ENCODE measurements around the gene ZSWIM6. TPM values are rescaled to one million over a fixed set of nuclear protein-coding genes. Genes with fewer than 3 reads are reported as not detected.

The ZSWIM6 gene
- polyA plus RNA-seq, 1 experiment = 11.1 TPM

DNA sequence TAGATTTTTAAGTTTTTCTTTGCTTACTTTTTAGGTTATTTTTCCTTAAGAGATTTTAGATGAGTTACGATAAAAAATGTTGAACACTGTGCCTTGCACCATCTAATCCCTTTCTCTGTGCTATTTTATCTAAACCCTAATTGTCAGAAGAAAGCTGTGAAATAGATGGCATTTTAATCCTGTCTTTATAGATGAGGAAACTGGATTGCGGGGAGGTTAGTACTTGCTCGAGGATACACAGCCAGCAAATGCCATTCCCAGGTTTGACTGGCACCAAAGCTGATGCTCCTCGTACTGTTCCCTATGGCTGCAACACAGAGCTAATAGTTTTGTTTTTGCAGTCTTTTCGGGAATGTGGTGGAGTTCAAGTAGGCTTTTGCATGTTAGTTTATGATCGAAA, 82.7 kb downstream of the ZSWIM6 start:
- Histone ChIP-seq H3K36me3 (ENCODE audit: control insufficient read depth, insufficient read depth, low read length) (no peaks in the 10 kb centered on the region), H3K27me3 (ENCODE audit: control insufficient read depth, insufficient read depth, low read length) (no peaks in the 10 kb centered on the region), H3K4me3 (ENCODE audit: low read depth, low read length) (no peak overlapping the region)
- no peak for DNase-seq (ENCODE audit: low read depth)
- ChIA-PET POLR2A (no interaction called here), CTCF (interaction anchor here (1.3 kb wide), 1 partner anchor 13 kb away, joined by 4 read pairs; no protein-coding TSS in a partner anchor)
- TF ChIP-seq, protein P1, sequence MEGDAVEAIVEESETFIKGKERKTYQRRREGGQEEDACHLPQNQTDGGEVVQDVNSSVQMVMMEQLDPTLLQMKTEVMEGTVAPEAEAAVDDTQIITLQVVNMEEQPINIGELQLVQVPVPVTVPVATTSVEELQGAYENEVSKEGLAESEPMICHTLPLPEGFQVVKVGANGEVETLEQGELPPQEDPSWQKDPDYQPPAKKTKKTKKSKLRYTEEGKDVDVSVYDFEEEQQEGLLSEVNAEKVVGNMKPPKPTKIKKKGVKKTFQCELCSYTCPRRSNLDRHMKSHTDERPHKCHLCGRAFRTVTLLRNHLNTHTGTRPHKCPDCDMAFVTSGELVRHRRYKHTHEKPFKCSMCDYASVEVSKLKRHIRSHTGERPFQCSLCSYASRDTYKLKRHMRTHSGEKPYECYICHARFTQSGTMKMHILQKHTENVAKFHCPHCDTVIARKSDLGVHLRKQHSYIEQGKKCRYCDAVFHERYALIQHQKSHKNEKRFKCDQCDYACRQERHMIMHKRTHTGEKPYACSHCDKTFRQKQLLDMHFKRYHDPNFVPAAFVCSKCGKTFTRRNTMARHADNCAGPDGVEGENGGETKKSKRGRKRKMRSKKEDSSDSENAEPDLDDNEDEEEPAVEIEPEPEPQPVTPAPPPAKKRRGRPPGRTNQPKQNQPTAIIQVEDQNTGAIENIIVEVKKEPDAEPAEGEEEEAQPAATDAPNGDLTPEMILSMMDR (IDR thresholded peaks at IDR 0.05; ENCODE audit: insufficient read depth, low read depth, low read length) = no peak

DNA sequence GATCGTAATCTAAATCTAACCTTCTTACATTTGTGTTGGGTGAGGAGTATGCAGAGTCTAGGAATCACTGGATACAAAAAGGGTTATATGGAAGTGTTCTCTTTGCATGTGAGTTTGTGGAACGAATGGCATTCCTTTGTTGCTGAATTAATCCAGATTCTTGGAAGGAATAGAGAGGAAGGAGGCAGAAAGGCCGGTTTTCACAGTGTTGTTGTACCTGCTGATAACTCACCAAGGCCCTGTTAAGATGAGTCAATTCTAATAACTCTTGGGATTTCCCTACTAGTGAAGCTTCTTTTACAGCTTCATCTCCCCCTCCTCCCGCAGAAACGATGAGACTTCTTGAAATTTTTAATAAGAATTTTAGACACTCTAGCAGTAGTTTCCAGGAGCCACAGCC, 84.0 kb downstream of the ZSWIM6 start:
- CTCF ChIA-PET = no interaction called here
- no peak for DNase-seq (ENCODE audit: low read depth)
- Histone ChIP-seq H3K27me3 (ENCODE audit: control insufficient read depth, insufficient read depth, low read length) (no peaks in the 10 kb centered on the region), H3K36me3 (ENCODE audit: control insufficient read depth, insufficient read depth, low read length) (no peaks in the 10 kb centered on the region), H3K4me3 (ENCODE audit: low read depth, low read length) (no peak overlapping the region)
- TF ChIP-seq, protein P1 (IDR thresholded peaks at IDR 0.05; ENCODE audit: insufficient read depth, low read depth, low read length) = no peak
- POLR2A ChIA-PET = no interaction called here

DNA sequence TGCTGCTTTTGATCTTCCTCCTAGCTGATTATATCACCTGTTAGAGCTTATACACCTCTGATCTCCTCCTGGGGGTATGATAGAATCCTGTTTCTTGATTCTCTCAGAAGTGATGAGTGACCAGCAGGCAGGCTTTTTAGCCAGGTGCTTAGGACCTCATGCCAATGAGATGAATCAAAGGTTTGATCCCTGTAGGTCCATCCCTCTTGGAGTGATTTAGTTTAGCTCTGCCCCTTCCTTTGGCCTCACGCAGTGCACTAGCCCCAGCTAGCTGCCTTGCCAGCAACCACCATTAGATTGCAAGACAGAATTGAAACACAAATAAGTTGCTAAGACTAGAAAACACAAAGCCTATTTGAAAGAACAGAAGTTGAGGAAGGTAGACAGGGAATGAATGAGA, 84.4 kb downstream of the ZSWIM6 start:
- ChIA-PET POLR2A (no interaction called here), CTCF (no interaction called here)
- Histone ChIP-seq H3K36me3 (ENCODE audit: control insufficient read depth, insufficient read depth, low read length) (no peaks in the 10 kb centered on the region), H3K4me3 (ENCODE audit: low read depth, low read length) (no peak overlapping the region), H3K27me3 (ENCODE audit: control insufficient read depth, insufficient read depth, low read length) (no peaks in the 10 kb centered on the region)
- no peak for DNase-seq (ENCODE audit: low read depth)
- TF ChIP-seq, protein P1 (IDR thresholded peaks at IDR 0.05; ENCODE audit: insufficient read depth, low read depth, low read length) = no peak

- H3K27me3 ChIP-seq (ENCODE audit: control insufficient read depth, insufficient read depth, low read length) = no peaks in the 10 kb centered on the region
- no peak for DNase-seq (ENCODE audit: low read depth)
- POLR2A ChIA-PET = no interaction called here
- no peak overlapping the region for H3K4me3 ChIP-seq (ENCODE audit: low read depth, low read length)
- CTCF ChIA-PET = no interaction called here
- TF ChIP-seq, protein P1 (IDR thresholded peaks at IDR 0.05; ENCODE audit: insufficient read depth, low read depth, low read length) = no peak
- H3K36me3 ChIP-seq (ENCODE audit: control insufficient read depth, insufficient read depth, low read length) = no peaks in the 10 kb centered on the region
Measured at GRCh38 chr5:61417340-61417739, 85.3 kb downstream of the ZSWIM6 start.

- Histone ChIP-seq H3K36me3 (ENCODE audit: control insufficient read depth, insufficient read depth, low read length) (no peaks in the 10 kb centered on the region), H3K27me3 (ENCODE audit: control insufficient read depth, insufficient read depth, low read length) (no peaks in the 10 kb centered on the region), H3K4me3 (ENCODE audit: low read depth, low read length) (no peak overlapping the region)
- ChIA-PET POLR2A (no interaction called here), CTCF (no interaction called here)
- TF ChIP-seq, protein P1 (IDR thresholded peaks at IDR 0.05; ENCODE audit: insufficient read depth, low read depth, low read length) = no peak
- DNase-seq (ENCODE audit: low read depth) = no peak
Measured at GRCh38 chr5:61417851-61418250, 85.8 kb downstream of the ZSWIM6 start.

Measured in BJ (cell line).